CD4-positive, alpha-beta T cell treated with Interleukin-17A for 4 hours (primary cell): ENCODE results near the gene SYNDIG1L.
A peak's percentile ranks its signal among the peaks of the same experiment; 100 is the strongest.

Experiments used
- DNase-seq: peaks from one replicate; pipeline ENCODE4 v3.0.0-alpha.2; 2020; ENCODE audit warnings: mixed read lengths

Gene SYNDIG1L

DNA sequence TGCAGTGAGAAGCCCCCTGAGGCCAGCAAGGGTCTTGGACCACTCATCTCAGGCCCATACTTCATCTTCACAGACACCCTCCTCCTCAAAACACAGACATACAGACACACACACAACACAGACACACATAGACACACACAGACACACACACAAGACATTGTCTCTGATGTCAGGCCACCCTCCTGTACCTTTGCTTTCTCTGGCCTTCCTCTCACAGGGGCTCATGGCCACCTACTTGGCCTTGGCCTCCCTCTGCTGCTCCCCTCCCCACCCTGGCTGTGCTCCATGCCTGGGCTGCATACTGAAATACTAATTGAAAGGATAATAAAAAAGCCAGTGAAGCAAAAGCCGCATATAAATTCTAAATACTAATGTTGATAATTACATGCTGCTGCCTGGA is 1.6 kb upstream of the SYNDIG1L start:
- DNase-seq: no peak

DNA sequence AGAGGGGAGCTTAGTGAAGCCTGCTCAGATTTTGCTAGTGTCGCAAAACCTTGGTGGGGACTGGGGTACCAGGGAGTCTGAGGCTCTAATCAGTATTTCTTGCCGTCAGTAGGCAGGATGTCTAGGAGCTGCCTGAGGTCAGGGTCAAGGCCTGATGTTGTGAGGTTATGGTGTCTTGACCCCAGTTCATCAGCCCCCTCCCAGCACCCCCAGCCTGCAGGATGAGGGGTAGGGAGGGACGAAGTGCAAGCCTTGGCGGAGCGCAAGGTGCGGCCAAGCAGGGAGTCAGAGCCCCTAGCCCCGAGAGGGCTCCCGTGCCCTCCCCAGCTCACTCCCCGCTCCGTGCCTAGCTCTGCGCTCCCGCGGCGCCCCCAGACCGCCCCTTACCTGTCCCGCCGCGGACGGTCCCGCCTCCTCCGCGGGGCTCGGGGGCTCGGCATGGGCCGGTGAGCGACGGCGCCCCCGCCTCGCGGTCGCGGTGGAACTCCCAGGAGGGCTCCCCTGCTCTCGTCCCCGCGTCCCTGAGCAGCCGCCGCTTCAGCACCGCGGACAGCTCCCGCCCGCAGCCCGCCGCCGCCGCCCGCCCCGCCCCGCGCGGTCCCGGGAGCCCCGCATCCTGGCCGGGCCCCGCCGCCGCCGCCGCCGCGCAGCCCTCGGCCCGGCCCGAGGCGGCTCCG is 347 bp downstream of the SYNDIG1L start:
- peak; percentile 59 for DNase-seq

DNA sequence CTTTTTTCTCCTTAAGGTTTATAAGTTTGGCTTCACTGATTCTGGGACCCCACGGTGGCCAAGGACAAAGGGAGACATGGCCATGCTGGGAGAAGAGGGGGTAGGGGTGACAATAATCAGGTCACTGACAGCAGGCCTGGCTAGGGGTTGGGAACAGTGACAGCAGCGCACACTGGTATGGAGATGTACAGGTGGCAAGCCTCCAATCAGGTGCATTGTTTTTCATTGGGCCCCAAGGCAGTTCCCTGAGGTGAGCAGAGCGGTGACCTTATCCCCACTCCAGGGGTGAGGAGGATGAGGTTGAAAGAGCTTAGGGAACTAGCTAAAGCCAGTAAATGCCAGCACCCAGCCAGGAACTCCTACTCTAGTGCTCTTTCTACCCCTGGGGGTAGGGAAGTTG is 1.4 kb downstream of the SYNDIG1L start:
- DNase-seq: no peak

DNA sequence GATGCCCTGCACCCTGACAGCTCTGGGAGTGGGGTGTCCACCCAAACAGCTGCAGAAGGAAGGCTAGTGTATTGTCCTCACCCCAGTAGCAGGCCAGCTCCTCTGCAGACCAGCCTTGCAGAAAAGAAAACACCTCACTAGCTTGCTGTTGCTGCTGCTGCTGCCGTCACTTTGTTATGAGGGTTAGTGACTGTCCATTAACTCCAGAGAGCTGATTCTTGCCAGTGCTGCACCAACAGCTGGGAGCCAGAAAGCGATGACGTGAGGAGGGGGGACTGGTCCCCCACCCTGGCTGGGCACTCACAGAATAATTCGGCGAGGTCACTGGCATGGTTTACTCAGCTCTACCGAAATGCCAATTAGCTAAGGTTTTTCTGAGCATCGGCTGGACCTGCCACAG is 2.8 kb downstream of the SYNDIG1L start:
- no peak for DNase-seq

DNA sequence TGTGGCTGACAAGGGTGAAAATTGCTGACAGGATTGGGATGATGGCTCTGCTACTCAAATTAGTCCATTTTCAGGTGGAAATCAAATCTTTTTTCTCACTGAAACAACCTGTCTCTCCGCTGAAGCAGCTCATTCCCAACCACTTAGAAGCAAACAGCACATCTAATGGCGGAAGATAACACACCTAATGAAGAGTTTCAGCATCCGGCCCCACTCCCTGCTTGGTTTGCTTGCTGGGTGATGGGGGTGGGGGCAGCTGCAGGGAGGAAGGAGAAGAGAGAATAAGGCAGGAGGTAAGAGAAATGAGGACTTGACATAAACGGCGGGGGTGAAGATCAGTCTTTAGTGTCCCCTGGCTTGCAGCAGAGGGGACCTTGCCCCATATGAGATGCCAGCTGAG is 4.0 kb downstream of the SYNDIG1L start:
- DNase-seq: no peak

DNA sequence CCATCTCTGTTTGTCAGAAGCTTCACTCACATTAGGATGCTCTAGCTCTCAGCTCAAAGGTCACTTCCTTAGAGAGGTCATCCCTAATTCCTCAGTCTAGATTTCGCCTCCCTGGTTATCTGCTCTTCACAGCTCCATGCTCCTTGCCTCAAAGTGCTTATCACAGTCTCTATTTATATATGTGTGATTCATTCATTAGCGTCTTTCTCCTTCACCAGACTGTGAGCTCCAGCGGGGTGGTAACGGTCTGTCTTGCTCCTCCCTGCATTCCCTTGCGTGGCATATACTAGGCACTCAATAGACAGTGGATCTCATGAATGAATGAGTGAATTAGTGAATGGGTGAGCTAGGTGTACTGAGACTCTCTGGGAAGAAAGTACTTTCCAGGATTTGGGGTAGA is 6.9 kb downstream of the SYNDIG1L start:
- DNase-seq: no peak

DNA sequence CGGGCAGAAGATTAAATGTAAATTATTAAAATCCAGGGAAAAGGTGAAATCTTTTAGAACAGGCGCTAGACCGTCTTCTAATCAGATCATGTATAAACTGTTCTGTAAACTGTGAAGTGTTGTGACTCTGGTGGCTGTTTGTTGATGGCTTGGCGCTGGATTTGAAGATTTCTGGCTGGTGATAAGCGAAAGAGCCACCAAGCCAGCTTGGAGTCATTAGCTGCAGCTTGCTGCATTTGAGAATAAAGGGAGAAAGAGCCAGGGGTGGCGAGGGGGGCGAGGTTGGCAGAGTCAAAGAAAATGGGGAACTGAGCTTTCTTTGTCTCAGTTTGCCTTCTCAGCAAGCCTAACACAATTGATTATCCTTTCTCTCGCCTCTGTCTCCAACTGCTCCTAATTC is 8.0 kb downstream of the SYNDIG1L start:
- no peak for DNase-seq

DNA sequence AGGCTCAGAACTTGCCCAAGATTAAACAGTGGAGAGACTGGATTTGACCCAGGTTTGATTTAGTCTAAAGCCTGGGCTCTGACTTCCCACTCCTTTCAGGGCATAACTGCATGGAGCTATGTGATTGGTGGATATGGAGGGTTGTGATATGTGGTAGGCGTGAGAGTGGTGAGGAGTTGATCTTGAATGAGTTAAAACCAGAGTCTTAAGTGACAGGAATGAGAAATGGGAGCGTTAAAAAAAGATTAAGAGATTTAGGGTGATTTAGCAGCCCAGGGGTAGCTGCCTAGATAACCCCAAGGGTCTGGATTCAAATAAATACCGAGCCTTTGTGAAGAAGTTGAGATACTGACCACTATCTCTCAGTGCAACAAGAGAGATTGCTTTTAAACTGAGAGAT is 8.4 kb downstream of the SYNDIG1L start:
- DNase-seq: no peak

DNA sequence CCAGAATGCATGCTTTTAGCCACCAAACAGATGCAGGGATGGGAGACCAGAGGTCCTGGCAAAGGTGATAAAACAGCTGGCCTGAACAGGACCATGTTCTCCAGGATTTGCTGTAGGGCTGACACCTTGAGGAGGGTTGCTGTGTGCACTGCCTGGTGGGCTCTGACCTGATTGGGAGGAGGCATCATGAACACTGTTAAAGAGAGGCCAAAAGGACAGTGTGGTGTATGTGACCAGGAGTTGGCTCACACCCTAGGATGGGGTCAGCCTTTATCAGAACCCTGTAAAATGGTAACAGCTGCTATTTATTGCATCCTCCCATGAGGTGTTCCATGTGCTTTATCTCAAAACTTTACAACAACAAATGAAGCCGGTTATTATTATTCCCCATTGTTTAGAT is 8.8 kb downstream of the SYNDIG1L start:
- DNase-seq: no peak

DNA sequence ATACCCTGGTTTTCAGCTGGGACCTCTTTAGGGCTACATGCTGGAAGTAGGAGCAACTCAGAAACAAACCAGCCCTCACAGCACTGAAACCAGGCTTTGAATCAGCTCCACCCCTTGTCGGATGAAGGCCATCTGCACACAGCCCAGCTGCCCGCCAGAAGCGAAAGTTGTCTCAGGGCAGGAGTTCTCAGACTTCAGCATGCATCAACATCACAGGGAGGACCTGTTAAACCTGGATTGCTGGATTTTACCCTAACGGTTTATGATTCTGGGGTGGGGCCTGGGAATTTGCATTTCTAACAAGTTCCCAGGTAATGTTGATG is 10.9 kb downstream of the SYNDIG1L start:
- DNase-seq: no peak

DNA sequence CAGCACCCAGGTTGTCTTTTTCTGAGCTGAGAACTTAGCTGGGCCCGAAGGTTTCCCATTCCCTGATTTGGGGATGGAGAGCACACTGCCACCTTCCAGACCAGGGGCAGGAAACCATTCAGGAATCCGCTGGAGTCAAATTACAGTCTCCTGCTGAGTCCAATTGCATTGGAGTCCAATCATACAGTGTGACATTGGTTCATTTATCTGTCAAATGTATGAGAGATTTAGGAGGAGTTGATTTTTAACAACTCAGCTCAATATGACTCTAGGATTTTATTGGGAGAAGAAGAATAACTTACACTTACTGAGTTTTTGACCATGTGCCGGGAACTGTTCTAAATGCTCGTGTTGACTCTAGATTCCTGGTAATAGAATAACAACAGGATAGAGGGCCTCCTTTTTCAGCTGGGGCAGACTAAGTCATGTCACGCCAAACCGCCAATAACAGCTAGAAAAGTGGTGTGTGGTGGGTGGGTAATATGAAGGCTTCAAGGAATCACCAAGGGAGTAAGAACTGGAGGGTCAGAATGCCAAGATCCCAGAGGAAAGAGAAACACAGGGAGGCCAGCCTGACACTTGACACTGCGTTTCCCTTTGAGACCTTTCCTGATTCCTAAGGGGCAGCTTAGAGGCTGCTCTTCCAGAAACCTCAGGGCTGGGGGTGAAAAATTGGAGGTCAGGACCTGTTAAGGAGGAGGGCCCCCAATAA is 11.5 kb downstream of the SYNDIG1L start:
- no peak for DNase-seq

DNA sequence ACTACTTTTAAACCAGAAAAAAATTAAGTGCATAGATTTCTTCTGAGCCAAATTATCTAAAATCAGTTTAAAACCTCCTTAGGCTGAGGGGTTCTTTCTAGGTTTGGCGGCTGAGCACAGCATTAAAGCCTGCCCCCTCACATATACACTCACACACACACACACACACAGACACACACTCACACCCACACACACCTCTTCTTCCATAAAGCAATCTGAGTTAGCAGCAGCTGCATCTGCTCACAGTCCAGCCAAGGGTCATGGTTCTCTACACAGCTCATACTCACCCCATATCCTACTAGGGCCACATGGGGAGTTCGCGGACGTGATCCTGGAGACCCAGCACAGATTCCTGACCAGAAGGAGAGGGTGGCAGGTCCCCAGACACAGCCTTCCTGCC is 12.4 kb downstream of the SYNDIG1L start:
- DNase-seq: no peak

DNA sequence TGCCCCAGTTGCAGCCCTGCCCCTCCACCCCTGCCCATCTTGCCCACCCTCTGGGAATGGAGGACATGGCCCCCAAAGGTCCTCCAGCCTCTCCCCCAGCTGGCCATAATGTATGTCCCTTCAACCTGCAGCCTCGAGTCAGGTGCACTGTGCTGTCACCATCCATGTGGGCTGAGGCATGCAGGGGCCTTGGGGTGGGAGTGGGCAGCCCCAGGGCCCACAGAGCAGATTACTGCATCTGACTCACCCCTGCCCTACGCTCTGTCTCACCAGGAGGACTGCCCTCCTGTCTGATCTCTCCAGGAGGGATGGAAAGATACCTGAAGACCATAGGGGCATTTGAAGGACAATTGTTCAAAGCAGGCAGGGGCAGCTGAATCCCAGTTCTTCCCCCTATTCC is 13.3 kb downstream of the SYNDIG1L start:
- no peak for DNase-seq

DNA sequence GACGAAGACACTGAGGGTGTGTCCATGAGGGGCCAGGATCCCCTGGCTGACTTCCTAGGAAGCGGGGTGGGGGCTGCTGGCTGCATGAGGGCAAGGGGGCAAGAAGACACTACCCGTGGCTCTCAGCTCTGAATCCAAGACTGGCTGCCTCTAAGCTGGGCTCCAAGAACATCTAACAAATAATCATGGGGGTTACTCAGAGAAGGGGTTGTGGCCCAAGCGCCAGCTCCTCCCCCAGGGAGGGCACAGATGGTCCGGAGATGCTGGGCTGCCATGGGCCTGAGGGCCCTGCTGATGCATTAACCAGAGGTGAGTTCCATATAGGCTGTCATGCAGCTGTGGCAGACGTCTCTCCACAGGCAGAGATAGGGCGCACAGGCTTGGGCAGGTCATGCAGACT is 14.3 kb downstream of the SYNDIG1L start:
- no peak for DNase-seq

DNA sequence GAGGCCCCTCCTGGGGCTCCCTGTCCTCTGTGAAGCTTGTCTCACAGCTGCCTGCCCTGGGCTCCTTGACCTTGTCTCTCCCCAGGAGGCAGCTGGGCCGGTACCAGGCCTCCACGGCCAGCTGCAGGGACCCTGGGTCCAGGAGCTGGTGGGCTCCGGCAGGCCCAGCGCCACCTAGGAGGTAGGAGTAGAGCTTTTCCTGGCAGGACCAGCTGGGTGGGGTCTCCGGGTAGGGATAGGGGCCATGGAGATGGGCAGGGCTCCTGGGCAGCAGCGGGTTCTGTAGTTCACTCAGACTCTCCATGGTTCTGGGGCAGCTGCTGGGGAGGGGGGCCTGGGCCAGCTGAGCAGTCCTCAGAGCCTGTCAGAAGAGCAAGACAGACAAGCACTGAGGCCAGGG is 16.6 kb downstream of the SYNDIG1L start:
- no peak for DNase-seq

DNA sequence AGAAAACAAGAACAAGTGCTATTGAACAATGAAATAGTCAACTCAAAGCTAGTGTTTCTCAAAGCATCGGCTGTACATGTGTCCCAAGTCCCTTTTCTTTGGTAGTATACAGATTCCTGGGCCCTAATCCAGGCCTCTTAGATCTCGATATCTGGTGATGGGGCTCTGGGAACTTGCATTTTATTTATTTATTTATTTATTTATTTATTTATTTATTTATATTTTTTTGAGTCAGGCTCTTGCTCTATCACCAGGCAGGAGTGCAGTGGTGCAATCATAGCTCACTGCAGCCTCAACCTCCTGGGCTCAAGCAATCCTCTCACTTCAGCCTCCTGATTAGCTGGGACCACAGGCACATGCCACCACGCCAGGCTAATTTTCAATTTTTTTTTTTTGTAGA is 17.1 kb downstream of the SYNDIG1L start:
- DNase-seq: no peak

DNA sequence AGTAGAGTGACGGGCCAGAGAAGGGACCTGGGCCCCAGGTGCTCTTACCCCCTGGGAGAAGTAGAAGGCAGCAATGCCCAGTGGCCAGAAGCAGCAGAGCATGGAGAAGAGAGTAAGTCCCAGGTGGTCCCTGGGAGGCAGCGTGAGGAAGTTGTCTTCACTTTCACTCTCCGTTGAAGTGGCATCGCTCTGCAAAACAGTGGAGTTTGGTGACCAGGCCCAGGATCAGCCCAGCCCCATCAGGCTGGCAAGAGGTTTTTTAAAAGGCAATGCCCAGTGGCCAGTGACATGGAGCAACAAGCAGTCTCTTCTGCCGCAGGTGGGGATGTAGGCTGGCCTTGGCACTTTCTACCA is 18.2 kb downstream of the SYNDIG1L start:
- DNase-seq: no peak

DNA sequence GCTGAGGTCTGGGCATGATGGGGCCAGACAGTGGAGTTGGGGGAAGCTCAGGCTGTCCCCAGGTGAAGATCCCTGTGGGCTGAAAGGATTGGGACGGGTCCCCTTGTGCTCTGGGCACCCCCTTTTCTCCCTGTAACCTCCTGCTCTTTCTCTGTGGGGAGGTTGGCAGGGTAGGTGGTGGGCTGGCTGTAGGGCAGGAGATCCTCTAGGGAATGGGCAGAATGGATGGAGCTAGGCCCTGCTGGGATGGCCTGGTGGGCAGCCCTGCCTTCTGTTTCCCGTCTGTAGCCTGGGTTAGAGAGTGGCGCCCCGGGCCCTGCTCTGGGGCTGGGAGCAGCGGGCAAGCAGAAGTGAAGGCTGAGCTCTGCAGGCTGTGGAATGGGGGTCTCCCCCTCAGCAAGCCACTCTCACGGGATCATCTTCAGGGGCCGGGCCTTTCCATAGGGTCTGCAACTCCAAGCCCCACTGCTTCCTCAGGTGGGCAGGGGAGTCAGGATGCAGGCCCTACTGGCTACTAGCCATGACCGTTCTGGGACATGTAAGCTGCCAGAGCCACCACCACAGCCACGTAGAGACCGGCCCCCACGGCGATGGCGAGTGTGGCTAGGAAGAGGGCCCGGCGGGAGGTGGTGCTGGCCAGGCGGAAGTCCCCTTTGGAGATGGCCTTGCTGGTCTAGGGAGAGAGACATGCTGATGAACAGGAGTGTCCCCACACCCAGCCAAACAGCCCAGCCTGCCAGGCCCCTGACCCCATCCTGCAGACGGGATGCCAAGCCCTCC is 18.8 kb downstream of the SYNDIG1L start:
- DNase-seq: no peak

DNA sequence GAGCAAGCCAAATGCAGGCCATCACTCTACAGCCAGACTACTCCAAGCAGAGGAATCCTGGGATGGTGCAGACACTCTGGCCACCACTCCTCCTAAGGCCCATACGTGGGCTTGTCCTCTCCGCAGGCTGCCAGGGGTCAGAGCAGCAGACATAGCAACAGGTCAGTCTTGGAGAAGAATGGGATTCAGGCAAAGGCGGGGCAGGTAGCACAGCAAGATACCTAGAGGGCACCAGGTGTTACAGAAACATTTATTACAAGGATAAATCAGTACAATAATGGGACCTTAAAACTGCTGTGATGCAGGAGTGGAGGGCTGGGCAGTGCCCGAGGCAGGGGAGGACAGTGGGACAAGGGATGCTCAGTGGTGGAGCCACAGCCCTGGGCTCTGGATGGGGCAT is 20.3 kb downstream of the SYNDIG1L start:
- no peak for DNase-seq

DNA sequence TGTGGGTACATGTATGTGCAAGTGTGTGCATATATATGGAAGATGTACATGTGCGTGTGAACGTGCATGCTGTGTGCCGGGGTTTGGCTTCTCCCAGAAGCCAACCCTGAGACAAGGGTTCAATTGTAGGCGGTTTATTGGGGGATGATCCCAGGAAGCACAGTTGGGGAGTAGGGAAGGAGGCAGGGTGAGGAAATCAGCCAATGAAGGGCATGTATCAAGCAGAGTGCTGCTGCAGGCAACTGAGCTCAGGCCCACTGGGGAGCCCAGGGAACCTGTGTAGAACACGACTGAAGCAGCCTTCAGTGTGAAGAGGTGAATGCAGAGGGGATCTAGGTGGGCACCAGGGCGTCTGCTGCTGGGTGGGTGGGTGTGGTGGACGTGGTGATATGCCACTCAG is 21.6 kb downstream of the SYNDIG1L start:
- no peak for DNase-seq

DNA sequence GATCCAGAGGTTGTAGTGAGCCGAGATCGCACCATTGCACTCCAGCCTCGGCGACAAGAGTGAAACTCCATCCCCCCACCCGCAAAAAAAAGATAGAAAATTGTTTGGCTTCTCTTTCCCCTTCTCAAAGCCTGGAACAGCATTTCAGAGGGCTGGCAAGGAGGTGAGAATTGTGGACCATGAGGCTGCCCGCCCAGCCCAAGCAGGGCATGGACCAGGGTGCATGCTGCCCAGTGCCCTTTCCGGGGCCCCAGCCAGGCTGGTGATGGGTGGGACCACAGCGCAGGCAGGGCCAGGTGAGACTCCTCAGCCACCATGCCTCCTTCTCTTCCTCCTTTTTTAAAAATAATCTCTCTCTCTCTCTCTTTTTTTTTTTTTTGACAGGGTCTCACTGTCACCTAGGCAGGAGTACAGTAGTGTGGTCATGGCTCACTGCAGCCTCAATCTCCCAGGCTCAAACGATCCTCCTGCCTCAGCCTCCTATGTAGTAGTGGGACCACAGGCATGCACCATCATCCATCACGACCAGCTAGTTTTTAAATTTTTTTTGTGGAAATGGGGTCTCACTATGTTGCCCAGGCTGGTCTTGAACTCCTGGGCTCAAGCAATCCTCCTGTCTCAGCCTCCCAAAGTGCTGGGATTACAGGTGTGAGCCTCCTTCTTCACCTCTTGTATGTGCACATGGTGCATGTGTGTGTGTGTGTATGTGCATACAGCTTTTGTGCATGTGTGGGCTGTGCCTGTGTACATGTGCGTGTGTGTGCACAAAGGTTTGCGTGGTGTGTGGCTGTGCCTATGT is 22.2 kb downstream of the SYNDIG1L start:
- no peak for DNase-seq

DNA sequence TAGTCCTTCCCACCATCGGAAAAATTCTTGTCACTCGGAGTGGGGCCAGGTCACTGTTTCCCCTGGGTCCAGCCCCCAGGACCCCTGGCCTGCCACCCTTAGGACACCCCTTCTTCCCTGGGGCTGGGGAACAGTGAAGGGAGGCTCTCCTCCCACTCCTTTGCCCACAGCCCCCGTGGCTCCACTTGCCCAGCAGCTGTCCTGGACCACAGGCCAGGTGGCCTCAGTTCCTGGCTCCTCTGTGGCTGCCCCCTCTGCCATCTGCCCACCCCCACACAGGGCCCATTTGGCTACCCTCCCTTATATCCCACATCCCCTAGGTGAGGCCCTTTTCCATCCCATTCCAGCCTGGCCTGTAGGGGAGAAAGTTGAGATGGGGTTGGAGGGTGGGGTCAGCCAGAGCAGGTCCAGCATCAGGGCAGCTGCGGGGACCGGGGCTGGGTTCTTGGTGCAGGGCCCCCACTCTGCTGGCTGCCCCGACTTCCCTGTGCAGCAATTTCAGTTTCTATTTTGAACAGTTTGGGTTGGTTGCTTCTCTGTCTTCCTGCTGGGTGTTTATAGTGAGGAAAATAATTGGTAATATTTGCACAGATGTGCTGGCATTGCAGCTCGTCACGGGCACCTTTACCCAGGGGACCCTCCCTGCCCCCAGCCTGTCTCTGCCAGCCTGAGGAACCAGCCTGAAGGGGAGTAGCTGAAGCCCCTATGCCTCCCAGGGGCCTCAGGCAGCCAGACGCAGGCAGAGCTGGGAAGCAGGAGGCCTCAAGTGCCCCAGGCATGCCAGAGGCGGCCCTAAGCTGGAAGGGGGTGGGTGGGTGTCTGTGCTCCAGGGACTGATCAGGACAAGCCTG is 23.4 kb downstream of the SYNDIG1L start:
- no peak for DNase-seq
